Natural killer cell (primary cell): ENCODE results near the gene LEF1. TPM values are rescaled to one million over a fixed set of nuclear protein-coding genes. Genes with fewer than 3 reads are reported as not detected.
"Not testable (repeated sequence)": the region's sequence is repeated elsewhere in the genome, so short reads cannot be mapped to it uniquely, and the experiment has no call there.

ENCODE experiments used
- ATAC-seq, 3 donors: fragments of 150-1000 bp in 2 of 3; fragments of 200-7000 bp in 1 of 3; cut with Tn5 transposase; 1 replicate in 1 of 3; 2 replicates in 2 of 3; pipeline ENCODE4 v1.10.0; 2021; ENCODE audit warnings: mild to moderate bottlenecking in 2 of 3, moderate library complexity in 2 of 3
- DNase-seq, 2 donors: peaks; one replicate each; pipeline versions ENCODE4 v3.0.0 to v3.0.0-alpha.2; 2013 to 2021; ENCODE audit warnings: mixed read lengths in 1 of 2
- H3K27ac ChIP-seq: one replicate; pipeline ENCODE4 v1.5.1; 2013; ENCODE audit warnings: mild to moderate bottlenecking, low read length
- H3K27me3 ChIP-seq: one replicate; pipeline ENCODE4 v1.6.1; 2013; ENCODE audit warnings: low read length; ENCODE audit not compliant: control insufficient read depth, insufficient read depth
- H3K36me3 ChIP-seq: one replicate; pipeline ENCODE4 v1.6.1; 2013; ENCODE audit warnings: low read length; ENCODE audit not compliant: control insufficient read depth, insufficient read depth
- H3K4me1 ChIP-seq: one replicate; pipeline ENCODE4 v1.6.1; 2013; ENCODE audit warnings: low read length; ENCODE audit not compliant: control insufficient read depth, insufficient read depth
- H3K4me3 ChIP-seq: one replicate; pipeline ENCODE4 v1.5.1; 2013; ENCODE audit warnings: low read length
- H3K9me3 ChIP-seq: one replicate; pipeline ENCODE4 v1.6.1; 2013; ENCODE audit warnings: low read length; ENCODE audit not compliant: control insufficient read depth, insufficient read depth
- H3K27ac Mint-ChIP-seq, 2 donors: one replicate each; pipeline ENCODE4 v1.8.0; 2022; ENCODE audit warnings: mild to moderate bottlenecking in 2 of 2, mixed read lengths in 2 of 2, moderate library complexity in 1 of 2
- H3K27me3 Mint-ChIP-seq, 2 donors: one replicate each; pipeline ENCODE4 v1.8.0; 2022; ENCODE audit warnings: low read depth in 2 of 2, mixed read lengths in 2 of 2
- H3K36me3 Mint-ChIP-seq: one replicate; pipeline ENCODE4 v1.8.0; 2022; ENCODE audit warnings: mixed read lengths
- H3K4me1 Mint-ChIP-seq, 2 donors: one replicate each; pipeline ENCODE4 v1.8.0; 2022; ENCODE audit warnings: mixed read lengths in 2 of 2
- H3K4me3 Mint-ChIP-seq: one replicate; pipeline ENCODE4 v1.8.0; 2022; ENCODE audit warnings: mild to moderate bottlenecking, moderate library complexity, mixed read lengths
- H3K9me3 Mint-ChIP-seq, 2 donors: one replicate each; pipeline ENCODE4 v1.8.0; 2022; ENCODE audit warnings: mixed read lengths in 2 of 2
- CTCF ChIP-seq: fragments of 200-600 bp; IDR thresholded peaks from one replicate; pipeline ENCODE4 v1.8.0; 2022; ENCODE audit warnings: antibody characterized with exemption
- WGBS: methylation state at CpG from one replicate; pipeline ENCODE4 v1.1.7; 2013; ENCODE audit warnings: missing lambda C conversion rate; ENCODE audit not compliant: insufficient coverage; 5-methylcytosine and 5-hydroxymethylcytosine counted together
- intact Hi-C: fragments of 100-400 bp; cut with micrococcal nuclease; formaldehyde crosslinking; loops from one replicate; pipeline ENCODE4 v1.14.2; 2022
- total RNA-seq, 4 donors: library from RNA; stranded (reverse); fragments of 120-200 nt in 1 of 4; gene quantifications; one replicate each; pipeline versions ENCODE4 v1.2.3 to v1.2.4, GENCODE V29; 2013 to 2022

LEF1 gene
- total RNA-seq, 3 donors from 2014 or later (not counting 1 experiment from before 2014, with no cell fraction given) = 18.7 to 39.8 (median 24.5) TPM

DNA sequence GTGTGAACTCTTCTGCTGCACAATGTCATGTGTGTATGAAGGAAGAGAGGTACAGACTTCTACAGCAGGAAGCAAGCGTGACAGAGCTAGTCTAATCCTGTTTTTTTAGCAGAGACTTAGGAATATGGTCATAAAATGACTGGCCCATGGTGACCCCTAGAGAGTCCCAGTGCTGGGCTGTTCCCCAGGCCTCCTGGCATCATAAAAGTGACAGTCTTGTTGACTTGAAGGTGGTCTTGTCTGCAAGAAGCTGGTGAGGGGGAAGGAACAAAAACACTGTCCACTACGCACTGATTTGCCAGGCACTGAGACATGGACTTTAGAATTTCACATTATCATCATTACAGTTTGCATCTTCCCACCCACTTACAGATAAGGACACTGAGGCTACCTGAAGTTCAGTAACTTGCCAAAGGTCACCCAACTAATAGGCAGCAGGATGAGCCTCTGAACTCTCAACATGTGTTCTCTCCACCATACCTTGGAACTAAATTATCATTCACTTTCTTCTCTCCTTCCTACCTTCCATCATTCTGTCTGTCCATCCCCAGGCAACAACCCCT lies 116.1 kb downstream of the LEF1 start:
- Mint-ChIP-seq H3K4me1 (peaks cover 0 to 7% of the 10 kb centered on the region in 2 donors), H3K4me3 (no peak overlapping the region), H3K36me3 (no peaks in the 10 kb centered on the region), H3K9me3 (no peaks in the 10 kb centered on the region), H3K27me3 (no peaks in the 10 kb centered on the region), H3K27ac (no peak overlapping the region)
- no peak for TF ChIP-seq CTCF
- ATAC-seq = no peak
- WGBS = 94% methylated on average over 2 of the region's 2 CpGs
- DNase-seq = no peak
- Histone ChIP-seq H3K4me3 (no peak overlapping the region), H3K4me1 (peaks cover 5% of the 10 kb centered on the region), H3K27ac (no peak overlapping the region), H3K9me3 (no peaks in the 10 kb centered on the region), H3K27me3 (no peaks in the 10 kb centered on the region), H3K36me3 (no peaks in the 10 kb centered on the region)
- intact Hi-C loops = no loop called here

- H3K27ac ChIP-seq = no peak overlapping the region
- H3K9me3 ChIP-seq = no peaks in the 10 kb centered on the region
- intact Hi-C loops = no loop called here
- DNase-seq (peak in 1 of 2 donors; percentile 40), ATAC-seq (no peak)
- H3K4me1 ChIP-seq = peaks cover 5% of the 10 kb centered on the region
- Mint-ChIP-seq H3K27ac (no peak overlapping the region), H3K4me3 (no peak overlapping the region), H3K27me3 (no peaks in the 10 kb centered on the region), H3K4me1 (peaks cover 0 to 7% of the 10 kb centered on the region in 2 donors), H3K36me3 (no peaks in the 10 kb centered on the region), H3K9me3 (no peaks in the 10 kb centered on the region)
- H3K27me3 ChIP-seq = no peaks in the 10 kb centered on the region
- TF ChIP-seq CTCF = no peak
- 79% methylated on average over 10 of the region's 10 CpGs for WGBS
- no peaks in the 10 kb centered on the region for H3K36me3 ChIP-seq
- no peak overlapping the region for H3K4me3 ChIP-seq
Observed at GRCh38 chr4:108051343-108051742, 117.4 kb downstream of the LEF1 start.

DNA sequence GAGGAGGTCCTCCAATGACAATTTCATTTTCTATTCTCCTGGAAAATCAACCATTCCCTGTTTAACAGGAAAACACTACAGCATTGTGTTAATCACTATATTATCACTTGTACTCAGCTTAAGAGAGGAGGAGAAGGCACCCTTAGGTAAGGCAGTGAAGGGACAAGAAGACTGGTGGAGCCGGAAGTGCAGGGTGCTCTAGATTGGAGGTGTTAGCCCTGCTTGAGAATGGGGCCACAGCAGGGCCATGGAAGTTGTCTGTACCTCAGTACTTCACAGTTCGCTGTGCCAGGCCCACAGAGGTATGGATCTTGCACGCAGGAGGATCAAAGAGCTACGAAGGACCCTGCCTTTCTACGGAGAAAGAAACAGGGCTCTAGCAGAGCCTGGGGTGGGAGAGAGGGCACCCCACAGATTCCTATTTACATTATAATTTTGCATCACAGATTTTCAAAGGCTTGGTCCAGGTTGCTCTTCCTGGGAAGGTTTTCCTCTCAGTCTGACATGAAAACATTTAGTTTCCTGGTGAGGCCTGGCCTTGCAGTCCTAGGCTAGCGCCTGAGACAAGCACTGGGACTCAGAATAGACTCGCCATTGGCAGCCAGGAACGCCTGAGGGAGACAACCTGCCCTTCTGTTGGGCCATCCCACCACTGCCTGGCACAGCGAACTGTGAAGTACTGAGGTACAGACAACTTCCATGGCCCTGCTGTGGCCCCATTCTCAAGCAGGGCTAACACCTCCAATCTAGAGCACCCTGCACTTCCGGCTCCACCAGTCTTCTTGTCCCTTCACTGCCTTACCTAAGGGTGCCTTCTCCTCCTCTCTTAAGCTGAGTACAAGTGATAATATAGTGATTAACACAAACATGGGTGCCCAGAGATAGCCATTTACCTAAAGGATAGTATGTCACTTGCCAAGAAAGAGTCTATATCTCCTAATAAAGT lies 118.3 kb downstream of the LEF1 start:
- H3K9me3 Mint-ChIP-seq, DNase-seq, H3K4me1 Mint-ChIP-seq, H3K27ac ChIP-seq, ATAC-seq, H3K4me3 ChIP-seq, H3K36me3 Mint-ChIP-seq, intact Hi-C loops, H3K36me3 ChIP-seq, H3K27ac Mint-ChIP-seq, H3K27me3 ChIP-seq, H3K4me3 Mint-ChIP-seq, H3K4me1 ChIP-seq, H3K27me3 Mint-ChIP-seq, H3K9me3 ChIP-seq: not testable (repeated sequence)
- WGBS = 85% methylated on average over 8 of the region's 10 CpGs

DNA sequence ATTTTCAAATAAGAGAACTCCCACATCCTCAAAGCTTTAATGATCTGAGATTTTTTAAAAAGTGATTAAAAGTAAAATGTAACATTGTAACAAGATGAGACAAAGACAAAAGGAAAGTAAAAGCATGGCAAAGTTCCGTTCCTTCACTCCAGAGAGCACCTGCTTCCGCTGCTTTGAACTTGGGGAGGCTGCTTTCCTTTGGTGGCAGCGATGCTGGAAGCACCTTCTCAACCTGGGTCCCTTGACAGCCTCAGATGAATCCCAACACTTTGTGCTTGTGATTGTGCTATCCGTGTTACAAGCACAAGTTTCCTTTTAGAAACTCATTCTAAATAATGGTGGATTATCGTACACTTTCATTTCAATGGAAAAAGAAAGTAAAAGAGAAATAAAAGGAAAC lies 119.3 kb downstream of the LEF1 start:
- intact Hi-C loops = no loop called here
- H3K9me3 Mint-ChIP-seq = no peaks in the 10 kb centered on the region
- peak overlapping the region; percentile 9 for H3K4me3 ChIP-seq

More for the DNA sequence above, 119.3 kb downstream of the LEF1 start:
- Histone ChIP-seq H3K4me1 (peaks cover 5% of the 10 kb centered on the region), H3K36me3 (no peaks in the 10 kb centered on the region), H3K9me3 (no peaks in the 10 kb centered on the region), H3K27ac (no peak overlapping the region), H3K27me3 (no peaks in the 10 kb centered on the region)
- 71% methylated on average over 4 of the region's 5 CpGs for WGBS
- no peak for TF ChIP-seq CTCF
- peak overlapping the region; percentile 49 for H3K4me3 Mint-ChIP-seq
- no peaks in the 10 kb centered on the region for H3K36me3 Mint-ChIP-seq
- H3K4me1 Mint-ChIP-seq = peaks cover 0 to 7% of the 10 kb centered on the region in 2 donors
- ATAC-seq (no peak), DNase-seq (peak in 1 of 2 donors; percentile 71)
- no peak overlapping the region for H3K27ac Mint-ChIP-seq
- no peaks in the 10 kb centered on the region for H3K27me3 Mint-ChIP-seq
